ENCODE data around the gene ANKRD34A. TPM values are rescaled to one million over a fixed set of nuclear protein-coding genes. Genes with fewer than 3 reads are reported as not detected.

ANKRD34A gene
- total and polyA plus RNA-seq, 12 donors, result 0.66 to 1.7 (median 1.0) TPM

GRCh38 chr1:145955436-145955835 is 8.9 kb downstream of the ANKRD34A start:
- no peaks in the 10 kb centered on the region for H3K9me3 ChIP-seq
- H3K4me3 ChIP-seq, result peak overlapping the region in 5 of 10 donors; percentile 60 to 77 (median 67)
- peaks cover 0 to 82% (median 60%) of the 10 kb centered on the region in 9 donors for H3K4me1 ChIP-seq
- no peaks in the 10 kb centered on the region for H3K27me3 ChIP-seq
- peaks cover 0 to 27% (median 0%) of the 10 kb centered on the region in 9 donors for H3K36me3 ChIP-seq
- no peak for ATAC-seq
- peak overlapping the region in 8 of 10 donors; percentile 16 to 99 (median 97) for H3K27ac ChIP-seq
- DNase-seq, result no peak
- intact Hi-C loops (cut with DNase I), result loop anchor here in 6 of 10 donors (2.0 to 5.0 kb wide), 3 partner anchors 23 to 38 kb away; partner anchors contain the start of gene PEX11B (in 5 of the 6)
- WGBS, 2 donors, result 12 to 19% methylated on average over 2 of the region's 2 CpGs
- TF ChIP-seq CTCF (IDR thresholded peaks at IDR 0.05), result no peak

- no peak for TF ChIP-seq CTCF (IDR thresholded peaks at IDR 0.05)
- Histone ChIP-seq H3K9me3 (no peaks in the 10 kb centered on the region), H3K4me3 (no peak overlapping the region), H3K27me3 (no peaks in the 10 kb centered on the region), H3K4me1 (peaks cover 0 to 76% (median 51%) of the 10 kb centered on the region in 9 donors), H3K27ac (no peak overlapping the region), H3K36me3 (peaks cover 0 to 40% (median 0%) of the 10 kb centered on the region in 9 donors)
- ATAC-seq (no peak), DNase-seq (no peak)
- 82 to 93% methylated on average over 6 of the region's 6 CpGs for WGBS, 2 donors
- intact Hi-C loops (cut with DNase I), result loop anchor here in 2 of 10 donors (2.0 kb wide), 2 partner anchors 21 to 23 kb away; no protein-coding TSS in a partner anchor
Measured at GRCh38 chr1:145953861-145954260, 10.5 kb downstream of the ANKRD34A start.

GRCh38 chr1:145952903-145953302 is 11.5 kb downstream of the ANKRD34A start:
- Histone ChIP-seq H3K27me3 (no peaks in the 10 kb centered on the region), H3K4me1 (peaks cover 0 to 77% (median 49%) of the 10 kb centered on the region in 9 donors), H3K4me3 (no peak overlapping the region), H3K9me3 (no peaks in the 10 kb centered on the region), H3K27ac (no peak overlapping the region), H3K36me3 (peaks cover 0 to 48% (median 0%) of the 10 kb centered on the region in 9 donors)
- ATAC-seq (no peak), DNase-seq (no peak)
- TF ChIP-seq CTCF (IDR thresholded peaks at IDR 0.05), result no peak
- intact Hi-C loops (cut with DNase I), result no loop called here
- WGBS, 2 donors, result 98 to 99% methylated on average over 3 of the region's 3 CpGs

GRCh38 chr1:145951526-145951925 is 12.8 kb downstream of the ANKRD34A start:
- no peak for ATAC-seq
- no peak for DNase-seq
- H3K27ac ChIP-seq, result no peak overlapping the region
- no peaks in the 10 kb centered on the region for H3K9me3 ChIP-seq
- intact Hi-C loops (cut with DNase I), result no loop called here
- peaks cover 0 to 78% (median 47%) of the 10 kb centered on the region in 9 donors for H3K4me1 ChIP-seq
- WGBS, 2 donors, result 88% methylated on average over 1 of the region's 1 CpG
- H3K36me3 ChIP-seq, result peaks cover 0 to 62% (median 6%) of the 10 kb centered on the region in 9 donors
- no peak overlapping the region for H3K4me3 ChIP-seq
- no peak for TF ChIP-seq CTCF (IDR thresholded peaks at IDR 0.05)
- H3K27me3 ChIP-seq, result no peaks in the 10 kb centered on the region

Measured in heart right ventricle (tissue), 16 donors.